Measurements from ENCODE around the gene KCNJ3.

KCNJ3 gene, protein sequence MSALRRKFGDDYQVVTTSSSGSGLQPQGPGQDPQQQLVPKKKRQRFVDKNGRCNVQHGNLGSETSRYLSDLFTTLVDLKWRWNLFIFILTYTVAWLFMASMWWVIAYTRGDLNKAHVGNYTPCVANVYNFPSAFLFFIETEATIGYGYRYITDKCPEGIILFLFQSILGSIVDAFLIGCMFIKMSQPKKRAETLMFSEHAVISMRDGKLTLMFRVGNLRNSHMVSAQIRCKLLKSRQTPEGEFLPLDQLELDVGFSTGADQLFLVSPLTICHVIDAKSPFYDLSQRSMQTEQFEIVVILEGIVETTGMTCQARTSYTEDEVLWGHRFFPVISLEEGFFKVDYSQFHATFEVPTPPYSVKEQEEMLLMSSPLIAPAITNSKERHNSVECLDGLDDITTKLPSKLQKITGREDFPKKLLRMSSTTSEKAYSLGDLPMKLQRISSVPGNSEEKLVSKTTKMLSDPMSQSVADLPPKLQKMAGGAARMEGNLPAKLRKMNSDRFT

GRCh38 chr2:154698296-154698720, at the start of gene KCNJ3:
TSS of gene KCNJ3 (plus strand) at chr2:154698695. CDS start at chr2:154698776, 81 bp downstream.
- no peak for TF ChIP-seq CTCF (IDR thresholded peaks at IDR 0.05; ENCODE audit: borderline replicate concordance, control extremely low read depth, extremely low read depth, insufficient read depth, missing control alignments)
- in situ Hi-C loops (cut with MboI; ENCODE audit: low sequenced_read_pairs, unreplicated experiment) = no loop called here
- peak; percentile 21 for DNase-seq (ENCODE audit: low spot score)

DNA sequence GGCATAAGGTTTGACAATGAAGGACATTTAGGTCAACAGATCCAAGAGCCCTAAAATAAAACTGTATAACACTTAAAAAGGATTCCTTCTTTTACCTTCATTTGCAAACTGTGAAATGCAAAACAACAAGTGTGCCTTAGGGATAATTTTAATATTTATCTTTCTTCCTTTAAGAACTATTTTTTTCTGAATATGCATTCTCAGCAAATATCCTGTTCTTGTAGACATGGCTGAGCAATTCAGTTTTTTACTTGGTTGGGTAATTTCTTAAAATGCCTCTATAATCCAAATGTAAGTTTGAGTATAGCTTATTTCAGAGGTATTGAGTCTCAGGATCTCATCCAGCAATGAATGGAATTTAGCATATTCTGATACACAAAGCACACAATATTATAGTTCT, 43.0 kb upstream of the KCNJ3 start:
- DNase-seq (ENCODE audit: low spot score) = no peak
- in situ Hi-C loops (cut with MboI; ENCODE audit: low sequenced_read_pairs, unreplicated experiment) = no loop called here
- TF ChIP-seq CTCF (IDR thresholded peaks at IDR 0.05; ENCODE audit: borderline replicate concordance, control extremely low read depth, extremely low read depth, insufficient read depth, missing control alignments) = no peak

- in situ Hi-C loops (cut with MboI; ENCODE audit: low sequenced_read_pairs, unreplicated experiment) = no loop called here
- no peak for DNase-seq (ENCODE audit: low spot score)
- TF ChIP-seq CTCF (IDR thresholded peaks at IDR 0.05; ENCODE audit: borderline replicate concordance, control extremely low read depth, extremely low read depth, insufficient read depth, missing control alignments) = no peak
These were observed 39.6 kb upstream of the KCNJ3 start for GRCh38 chr2:154658854-154659253.

DNA sequence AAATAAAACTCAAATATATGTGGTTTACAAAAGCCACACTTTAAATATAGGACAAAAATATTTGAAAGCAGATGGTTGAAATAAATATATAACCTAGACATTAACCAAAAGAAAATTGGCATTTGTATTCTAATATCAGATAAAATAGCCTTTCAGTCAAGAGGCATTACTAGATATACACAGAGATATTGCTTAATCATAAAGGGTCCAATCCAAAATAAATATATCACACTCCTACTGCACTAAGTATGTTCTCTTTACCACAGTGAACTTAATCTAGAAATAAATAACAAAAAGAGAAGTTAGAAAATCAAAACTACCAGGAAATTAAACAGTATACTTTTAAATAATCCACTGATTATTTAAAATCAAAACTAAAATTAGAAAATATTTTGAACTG, 34.2 kb upstream of the KCNJ3 start:
- in situ Hi-C loops (cut with MboI; ENCODE audit: low sequenced_read_pairs, unreplicated experiment) = no loop called here
- DNase-seq (ENCODE audit: low spot score) = no peak
- no peak for TF ChIP-seq CTCF (IDR thresholded peaks at IDR 0.05; ENCODE audit: borderline replicate concordance, control extremely low read depth, extremely low read depth, insufficient read depth, missing control alignments)

DNA sequence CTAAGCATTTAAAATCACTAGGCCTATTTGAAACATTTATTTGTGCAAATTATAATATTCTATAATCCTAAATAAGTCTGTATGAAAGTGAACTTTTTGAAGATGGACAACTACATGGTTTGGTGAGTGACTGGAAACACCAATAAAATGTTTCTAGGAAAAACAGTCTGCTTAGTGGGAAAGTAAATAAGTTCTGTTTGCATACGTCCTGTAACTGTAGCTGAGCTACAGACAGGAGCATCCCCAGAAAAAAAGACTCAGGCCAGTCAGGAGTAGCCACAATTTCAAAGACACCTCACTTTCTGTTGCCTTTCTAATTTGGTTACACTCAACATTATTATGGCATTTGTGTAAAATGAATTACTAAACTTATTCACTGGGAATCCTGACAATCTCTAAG, 28.4 kb upstream of the KCNJ3 start:
- no peak for DNase-seq (ENCODE audit: low spot score)
- in situ Hi-C loops (cut with MboI; ENCODE audit: low sequenced_read_pairs, unreplicated experiment) = no loop called here
- no peak for TF ChIP-seq CTCF (IDR thresholded peaks at IDR 0.05; ENCODE audit: borderline replicate concordance, control extremely low read depth, extremely low read depth, insufficient read depth, missing control alignments)

GRCh38 chr2:154673694-154674093, 24.8 kb upstream of the KCNJ3 start:
- no peak for TF ChIP-seq CTCF (IDR thresholded peaks at IDR 0.05; ENCODE audit: borderline replicate concordance, control extremely low read depth, extremely low read depth, insufficient read depth, missing control alignments)
- no peak for DNase-seq (ENCODE audit: low spot score)
- in situ Hi-C loops (cut with MboI; ENCODE audit: low sequenced_read_pairs, unreplicated experiment) = no loop called here
